Endothelial cell of umbilical vein (primary cell): ENCODE results near the gene TAS1R1. TPM values are rescaled to one million over a fixed set of nuclear protein-coding genes. Genes with fewer than 3 reads are reported as not detected.

Source experiments
- BruUV-seq: library from RNA; stranded (reverse); fragments of 400-500 nt; replicated peaks from 2 replicates; lab custom pipeline; 2021; lab: Mats Ljungman, UMichigan
- CTCF ChIA-PET: fragments of 300-600, 350-600 bp; sonication (Branson Sonifier 250); formaldehyde crosslinking; loops from one replicate; lab custom pipeline; 2021; ENCODE audit warnings: antibody characterized with exemption, inconsistent platforms; lab: Charles Lee
- POLR2A ChIA-PET: fragments of 300-600, 350-600 bp; sonication (Branson Sonifier 250); formaldehyde crosslinking; loops from one replicate; lab custom pipeline; 2021; ENCODE audit warnings: antibody characterized with exemption, inconsistent platforms; lab: Charles Lee
- DNase-seq: peaks from one replicate; pipeline ENCODE4 v3.0.0-alpha.2; 2011; ENCODE audit warnings: low read depth, low spot score
- FAIRE-seq: peaks from 2 replicates; lab custom pipeline; 2011; peaks lifted over from hg19 to GRCh38; lab: Jason Lieb, UNC
- H2AFZ ChIP-seq: 2 replicates; pipeline ENCODE4 v1.6.0; 2012; ENCODE audit warnings: low read depth, low read length, control low read depth, inconsistent platforms
- H3K27ac ChIP-seq: 2 replicates; pipeline ENCODE4 v1.5.1; 2011; ENCODE audit warnings: low read depth, mild to moderate bottlenecking, control low read depth, low read length, moderate library complexity; ENCODE audit not compliant: insufficient read depth
- H3K27me3 ChIP-seq, 2 experiments: 2 replicates each; pipeline versions ENCODE4 v1.6.0 to v1.6.1; 2011; ENCODE audit warnings: low read length in 2 of 2, mixed read lengths in 1 of 2; ENCODE audit not compliant: control insufficient read depth in 2 of 2, insufficient read depth in 2 of 2
- H3K36me3 ChIP-seq, 2 experiments: 2 replicates in 1 of 2; 3 replicates in 1 of 2; pipeline ENCODE4 v1.5.1; 2011; ENCODE audit warnings: low read length in 2 of 2, mild to moderate bottlenecking in 1 of 2, moderate library complexity in 1 of 2; ENCODE audit not compliant: control insufficient read depth in 2 of 2, insufficient read depth in 2 of 2; ENCODE audit errors: extremely low read depth in 1 of 2
- H3K4me1 ChIP-seq: 3 replicates; pipeline ENCODE4 v1.5.1; 2011; ENCODE audit warnings: mild to moderate bottlenecking, low read length; ENCODE audit not compliant: control insufficient read depth, insufficient read depth; ENCODE audit errors: extremely low read depth
- H3K4me2 ChIP-seq: 2 replicates; pipeline ENCODE4 v1.6.1; 2011; ENCODE audit warnings: low read length, control low read depth, mixed read lengths; ENCODE audit not compliant: insufficient read depth
- H3K4me3 ChIP-seq, 3 experiments: fragments of 200-600 bp in 1 of 3; sonication (generic), shearing (Covaris generic) in 1 of 3; replicated peaks in 1 of 3; 2 replicates each; pipeline ENCODE4 v1.5.1; 2011 to 2016; ENCODE audit warnings: control low read depth in 3 of 3, low read length in 3 of 3, mild to moderate bottlenecking in 2 of 3, inconsistent platforms in 1 of 3, low read depth in 1 of 3, moderate library complexity in 1 of 3; ENCODE audit not compliant: insufficient read depth in 1 of 3
- H3K79me2 ChIP-seq: 2 replicates; pipeline ENCODE4 v1.6.0; 2012; ENCODE audit warnings: low read length, inconsistent platforms; ENCODE audit not compliant: control insufficient read depth, insufficient read depth
- H3K9ac ChIP-seq: replicated peaks from 2 replicates; pipeline ENCODE3; 2011; ENCODE audit warnings: low read length, control low read depth; ENCODE audit not compliant: insufficient read depth; ENCODE audit errors: extremely low read depth
- H3K9me1 ChIP-seq: replicated peaks from 3 replicates; pipeline ENCODE4 v1.6.0; 2011; ENCODE audit warnings: mild to moderate bottlenecking, low read length; ENCODE audit not compliant: control insufficient read depth, insufficient read depth; ENCODE audit errors: extremely low read depth
- H3K9me3 ChIP-seq: replicated peaks from 2 replicates; pipeline ENCODE4 v1.5.1; 2012; ENCODE audit warnings: low read length, inconsistent platforms; ENCODE audit not compliant: control insufficient read depth, insufficient read depth
- H4K20me1 ChIP-seq: replicated peaks from 2 replicates; pipeline ENCODE3; 2011; ENCODE audit warnings: mild to moderate bottlenecking, low read length; ENCODE audit not compliant: control insufficient read depth, insufficient read depth; ENCODE audit errors: extremely low read depth
- CTCF ChIP-seq, 2 donors: IDR thresholded peaks; 1 replicate in 1 of 2; 2 replicates in 1 of 2; pipeline ENCODE4 v1.5.1; 2011; ENCODE audit warnings: low read length in 2 of 2, mild to moderate bottlenecking in 2 of 2, moderate library complexity in 2 of 2, control low read depth in 1 of 2, inconsistent platforms in 1 of 2, low read depth in 1 of 2; ENCODE audit not compliant: insufficient read depth in 1 of 2; ENCODE audit errors: extremely low read depth in 1 of 2
- EZH2 ChIP-seq: IDR thresholded peaks from 2 replicates; pipeline ENCODE4 v1.6.1; 2012; ENCODE audit warnings: borderline replicate concordance, low read depth, mild to moderate bottlenecking, moderate library complexity, low read length, inconsistent platforms; ENCODE audit not compliant: severe bottlenecking
- FOS ChIP-seq: IDR thresholded peaks from 2 replicates; pipeline ENCODE4 v1.6.1; 2011; ENCODE audit warnings: mild to moderate bottlenecking, low read length, moderate library complexity, borderline replicate concordance; ENCODE audit not compliant: insufficient read depth
- GATA2 ChIP-seq: IDR thresholded peaks from 2 replicates; pipeline ENCODE4 v1.7.0; 2011; ENCODE audit warnings: low read depth, mild to moderate bottlenecking, moderate library complexity, mixed read lengths, low read length; ENCODE audit not compliant: insufficient read length, insufficient read depth
- JUN ChIP-seq: IDR thresholded peaks from 2 replicates; pipeline ENCODE4 v1.6.1; 2011; ENCODE audit warnings: borderline replicate concordance, low read depth; ENCODE audit not compliant: insufficient read length, insufficient read depth
- MAX ChIP-seq: IDR thresholded peaks from 2 replicates; pipeline ENCODE4 v1.6.1; 2011; ENCODE audit not compliant: insufficient read depth, insufficient read length
- MYC ChIP-seq: IDR thresholded peaks from one replicate; pipeline ENCODE4 v1.6.1; 2011; ENCODE audit warnings: mild to moderate bottlenecking, low read depth, low read length
- POLR2A ChIP-seq: IDR thresholded peaks from 2 replicates; pipeline ENCODE4 v1.6.1; 2012; ENCODE audit warnings: low read depth, mild to moderate bottlenecking, control low read depth, low read length
- POLR2AphosphoS5 ChIP-seq: IDR thresholded peaks from 2 replicates; pipeline ENCODE4 v1.6.1; 2012; ENCODE audit warnings: low read depth, mild to moderate bottlenecking, control low read depth, low read length, moderate library complexity; ENCODE audit not compliant: insufficient read depth
- dilution Hi-C: fragments of 300-500 bp; cut with MboI; formaldehyde crosslinking; loops from one replicate; pipeline ENCODE4 v1.15.0; 2019; ENCODE audit warnings: low sequenced_read_pairs; ENCODE audit not compliant: extremely low pct_ligation_motif_present
- intact Hi-C: fragments of 100-400 bp; cut with micrococcal nuclease; formaldehyde crosslinking; loops from one replicate; pipeline ENCODE4 v1.10.0; 2022
- polyA plus RNA-seq, 4 experiments: library from polyadenylated mRNA; depleted of rRNA in 3 of 4; stranded (reverse) in 3 of 4; unstranded in 1 of 4; fragments of >200 nt; gene quantifications; 2 replicates each; pipeline versions ENCODE4 v1.2.1 to v1.2.3, GENCODE V29; 2011 to 2012; ENCODE audit warnings: missing spikeins in 1 of 4
- total RNA-seq: library from RNA; stranded (reverse); gene quantifications from 2 replicates; pipeline ENCODE4 v1.2.3, GENCODE V29; 2021

Gene TAS1R1
- total and polyA plus RNA-seq, 2 donors (not counting 3 experiments of a cell fraction or from before 2014, with no cell fraction given): not detected

- H3K9me3 ChIP-seq: no peaks in the 10 kb centered on the region
- H3K4me3 ChIP-seq: no peak overlapping the region
- H3K9ac ChIP-seq: no peak overlapping the region
- no peak for TF ChIP-seq FOS
- TF ChIP-seq MYC: no peak
- TF ChIP-seq MAX: no peak
- TF ChIP-seq POLR2A: no peak
- no peak for TF ChIP-seq JUN
- TF ChIP-seq EZH2: no peak
- H3K4me2 ChIP-seq: no peak overlapping the region
- no peak overlapping the region for H3K27ac ChIP-seq
- H3K27me3 ChIP-seq: no peaks in the 10 kb centered on the region
- no peaks in the 10 kb centered on the region for H4K20me1 ChIP-seq
- H3K79me2 ChIP-seq: no peaks in the 10 kb centered on the region
- intact Hi-C loops (no loop called here), dilution Hi-C loops (no loop called here)
- no peaks in the 10 kb centered on the region for H3K4me1 ChIP-seq
- DNase-seq (no peak), FAIRE-seq (no peak)
- BruUV-seq: TSS peak; percentile 13
- ChIA-PET POLR2A (no interaction called here), CTCF (interaction anchor here (1.2 to 6.6 kb wide), 6 partner anchors 8 to 31 kb away, joined by 5 to 113 read pairs (median 20); partner anchors contain the start of gene PLEKHG5)
- H3K9me1 ChIP-seq: no peaks in the 10 kb centered on the region
- H2AFZ ChIP-seq: no peak overlapping the region
- peaks cover 6 to 12% of the 10 kb centered on the region in 2 experiments for H3K36me3 ChIP-seq
Observed at GRCh38 chr1:6521536-6521935, 33.6 kb upstream of the TAS1R1 start.

- ChIA-PET POLR2A (interaction anchor here (0.7 kb wide), 1 partner anchor 1230 kb away, joined by 6 read pairs; no protein-coding TSS in a partner anchor), CTCF (interaction anchor here (0.6 to 6.6 kb wide), 21 partner anchors 10 to 121 kb away, joined by 3 to 113 read pairs (median 5); partner anchors contain the start of gene PLEKHG5)
- Histone ChIP-seq H3K9ac (no peak overlapping the region), H3K9me3 (no peaks in the 10 kb centered on the region), H4K20me1 (no peaks in the 10 kb centered on the region), H3K27me3 (no peaks in the 10 kb centered on the region), H3K36me3 (peaks cover 6 to 17% of the 10 kb centered on the region in 2 experiments), H3K4me1 (no peaks in the 10 kb centered on the region), H3K4me3 (no peak overlapping the region), H3K27ac (no peak overlapping the region), H3K4me2 (no peak overlapping the region), H2AFZ (no peak overlapping the region), H3K9me1 (no peaks in the 10 kb centered on the region), H3K79me2 (no peaks in the 10 kb centered on the region)
- dilution Hi-C loops: no loop called here
- BruUV-seq: no TSS peak
- peak; percentile 47 for FAIRE-seq
- TF ChIP-seq GATA2 (no peak), EZH2 (no peak), POLR2AphosphoS5 (no peak), MYC (no peak), MAX (no peak), FOS (no peak), POLR2A (no peak), CTCF (IDR thresholded peaks at IDR 0.05; ENCODE audit: extremely low read depth in 1 of 2, insufficient read depth in 1 of 2, low read depth in 1 of 2, low read length in 2 of 2) (peak; percentile 58 to 59)
- DNase-seq: peak; percentile 47
- intact Hi-C loops: loop anchor here (1.0 kb wide), 2 partner anchors 32 to 37 kb away; partner anchors contain the start of gene PLEKHG5
Observed at GRCh38 chr1:6523566-6523965, 31.5 kb upstream of the TAS1R1 start.
